Skin of body (tissue), 2 donors: ENCODE data around the gene ZIC1. TPM values are rescaled to one million over a fixed set of nuclear protein-coding genes. Genes with fewer than 3 reads are reported as not detected.

Experiments used
- DNase-seq: peaks from one replicate; lab custom pipeline; 2025; lab: John Stamatoyannopoulos, UW
- total RNA-seq: library from RNA; depleted of rRNA; stranded (reverse); fragments of >200 nt; gene quantifications from one replicate; pipeline ENCODE4 v1.2.3, GENCODE V29; 2014

The ZIC1 gene
- total RNA-seq: 5.9 TPM

- DNase-seq: peak; percentile 41
These were observed at the start of gene ZIC1 for GRCh38 chr3:147409143-147410115. Gene ZIC1 (plus strand): TSS chr3:147409365. CDS start chr3:147410113, 748 bp downstream.

GRCh38 chr3:147360051-147360439 lies 49.1 kb upstream of the ZIC1 start:
- no peak for DNase-seq

GRCh38 chr3:147360646-147361453 lies 48.3 kb upstream of the ZIC1 start:
- no peak for DNase-seq

GRCh38 chr3:147361454-147362420 lies 47.4 kb upstream of the ZIC1 start:
- no peak for DNase-seq

GRCh38 chr3:147364771-147365170 lies 44.4 kb upstream of the ZIC1 start:
- no peak for DNase-seq

- DNase-seq: no peak
These were observed 43.7 kb upstream of the ZIC1 start for GRCh38 chr3:147365196-147366115.

- DNase-seq: no peak
These were observed 41.5 kb upstream of the ZIC1 start for GRCh38 chr3:147367676-147368075.

- no peak for DNase-seq
These were observed 41.0 kb upstream of the ZIC1 start for GRCh38 chr3:147368151-147368550.

- DNase-seq: no peak
These were observed 40.5 kb upstream of the ZIC1 start for GRCh38 chr3:147368561-147369221.

GRCh38 chr3:147369231-147369630 lies 39.9 kb upstream of the ZIC1 start:
- no peak for DNase-seq

GRCh38 chr3:147369661-147370123 lies 39.5 kb upstream of the ZIC1 start:
- no peak for DNase-seq

GRCh38 chr3:147370349-147370748 lies 38.8 kb upstream of the ZIC1 start:
- no peak for DNase-seq

GRCh38 chr3:147371140-147371539 lies 38.0 kb upstream of the ZIC1 start:
- no peak for DNase-seq

GRCh38 chr3:147371771-147372340 lies 37.3 kb upstream of the ZIC1 start:
- DNase-seq: no peak

GRCh38 chr3:147372525-147373027 lies 36.6 kb upstream of the ZIC1 start:
- DNase-seq: no peak

- no peak for DNase-seq
These were observed 35.9 kb upstream of the ZIC1 start for GRCh38 chr3:147373301-147373700.

- no peak for DNase-seq
These were observed 31.5 kb upstream of the ZIC1 start for GRCh38 chr3:147377412-147378367.

- no peak for DNase-seq
These were observed 29.5 kb upstream of the ZIC1 start for GRCh38 chr3:147379651-147380050.
